ENCODE data around the gene MPST.
A peak's percentile ranks its signal among the peaks of the same experiment; 100 is the strongest.

MPST gene

GRCh38 chr22:36977947-36978660 lies 41.4 kb upstream of the MPST start:
- Histone ChIP-seq H3K27ac (ENCODE audit: extremely low read depth, low read depth, low read length) (no peak overlapping the region), H3K36me3 (ENCODE audit: control insufficient read depth in 2 of 2, insufficient read depth in 1 of 2, low read length in 2 of 2) (no peaks in the 10 kb centered on the region), H3K4me3 (ENCODE audit: low read depth, low read length) (peak overlapping the region; percentile 20; the same call in 1 of the 2 replicates), H3K4me1 (ENCODE audit: control insufficient read depth, insufficient read depth, low read length) (no peaks in the 10 kb centered on the region), H3K9me3 (ENCODE audit: control insufficient read depth, insufficient read depth, low read depth, low read length) (no peaks in the 10 kb centered on the region)
- ChIA-PET CTCF (interaction anchor here (0.6 to 10.3 kb wide), 49 partner anchors 8 to 1838 kb away, joined by 3 to 104 read pairs (median 4); no protein-coding TSS in a partner anchor), POLR2A (interaction anchor here (0.6 kb wide), 1 partner anchor 40 kb away, joined by 3 read pairs; no protein-coding TSS in a partner anchor)
- TF ChIP-seq ZBTB17 (tag by site-specific recombination; IDR thresholded peaks at IDR 0.05) (peak; percentile 89), ZNF600 (tag by site-specific recombination; IDR thresholded peaks at IDR 0.05) (no peak), ZNF707 (tag by site-specific recombination; IDR thresholded peaks at IDR 0.05) (no peak), ZNF398 (tag by site-specific recombination; IDR thresholded peaks at IDR 0.05) (no peak), INSM2 (tag by site-specific recombination; IDR thresholded peaks at IDR 0.05) (no peak), ZNF610 (tag by site-specific recombination; IDR thresholded peaks at IDR 0.05; ENCODE audit: borderline replicate concordance) (peak; percentile 98; the same call in 1 of the 2 replicates), TSHZ1 (tag by site-specific recombination; IDR thresholded peaks at IDR 0.05; ENCODE audit: borderline replicate concordance) (no peak), ZBTB21 (tag by site-specific recombination; IDR thresholded peaks at IDR 0.05) (0 out of 2 replicates have a peak, but pooled peaks have one; percentile 61), ZNF16 (tag by site-specific recombination; IDR thresholded peaks at IDR 0.05; ENCODE audit: low read depth) (no peak), SP7 (tag by site-specific recombination; IDR thresholded peaks at IDR 0.05) (peak; percentile 48), ZXDB (tag by site-specific recombination; IDR thresholded peaks at IDR 0.05) (peak; percentile 33; the same call in 1 of the 2 replicates), ZFP3 (tag by site-specific recombination; IDR thresholded peaks at IDR 0.05; ENCODE audit: low read depth) (no peak), ZSCAN18 (tag by site-specific recombination; IDR thresholded peaks at IDR 0.05) (no peak), ZNF629 (tag by site-specific recombination; IDR thresholded peaks at IDR 0.05) (peak; percentile 72), SP3 (tag by site-specific recombination; IDR thresholded peaks at IDR 0.05) (peak; percentile 74), ZNF223 (tag by site-specific recombination; IDR thresholded peaks at IDR 0.05) (no peak), ZNF654 (tag by site-specific recombination; IDR thresholded peaks at IDR 0.05; ENCODE audit: low read depth) (peak; percentile 92), HOXC10 (CRISPR knock-in tag; IDR thresholded peaks at IDR 0.05) (no peak), ZNF133 (tag by site-specific recombination; IDR thresholded peaks at IDR 0.05) (no peak), ZNF23 (tag by site-specific recombination; IDR thresholded peaks at IDR 0.05; ENCODE audit: borderline replicate concordance) (no peak)
- TF ChIP-seq, protein P1, sequence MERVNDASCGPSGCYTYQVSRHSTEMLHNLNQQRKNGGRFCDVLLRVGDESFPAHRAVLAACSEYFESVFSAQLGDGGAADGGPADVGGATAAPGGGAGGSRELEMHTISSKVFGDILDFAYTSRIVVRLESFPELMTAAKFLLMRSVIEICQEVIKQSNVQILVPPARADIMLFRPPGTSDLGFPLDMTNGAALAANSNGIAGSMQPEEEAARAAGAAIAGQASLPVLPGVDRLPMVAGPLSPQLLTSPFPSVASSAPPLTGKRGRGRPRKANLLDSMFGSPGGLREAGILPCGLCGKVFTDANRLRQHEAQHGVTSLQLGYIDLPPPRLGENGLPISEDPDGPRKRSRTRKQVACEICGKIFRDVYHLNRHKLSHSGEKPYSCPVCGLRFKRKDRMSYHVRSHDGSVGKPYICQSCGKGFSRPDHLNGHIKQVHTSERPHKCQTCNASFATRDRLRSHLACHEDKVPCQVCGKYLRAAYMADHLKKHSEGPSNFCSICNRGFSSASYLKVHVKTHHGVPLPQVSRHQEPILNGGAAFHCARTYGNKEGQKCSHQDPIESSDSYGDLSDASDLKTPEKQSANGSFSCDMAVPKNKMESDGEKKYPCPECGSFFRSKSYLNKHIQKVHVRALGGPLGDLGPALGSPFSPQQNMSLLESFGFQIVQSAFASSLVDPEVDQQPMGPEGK (tag by site-specific recombination; IDR thresholded peaks at IDR 0.05), result peak; percentile 43; the same call in 1 of the 2 replicates
- TF ChIP-seq, protein P2, sequence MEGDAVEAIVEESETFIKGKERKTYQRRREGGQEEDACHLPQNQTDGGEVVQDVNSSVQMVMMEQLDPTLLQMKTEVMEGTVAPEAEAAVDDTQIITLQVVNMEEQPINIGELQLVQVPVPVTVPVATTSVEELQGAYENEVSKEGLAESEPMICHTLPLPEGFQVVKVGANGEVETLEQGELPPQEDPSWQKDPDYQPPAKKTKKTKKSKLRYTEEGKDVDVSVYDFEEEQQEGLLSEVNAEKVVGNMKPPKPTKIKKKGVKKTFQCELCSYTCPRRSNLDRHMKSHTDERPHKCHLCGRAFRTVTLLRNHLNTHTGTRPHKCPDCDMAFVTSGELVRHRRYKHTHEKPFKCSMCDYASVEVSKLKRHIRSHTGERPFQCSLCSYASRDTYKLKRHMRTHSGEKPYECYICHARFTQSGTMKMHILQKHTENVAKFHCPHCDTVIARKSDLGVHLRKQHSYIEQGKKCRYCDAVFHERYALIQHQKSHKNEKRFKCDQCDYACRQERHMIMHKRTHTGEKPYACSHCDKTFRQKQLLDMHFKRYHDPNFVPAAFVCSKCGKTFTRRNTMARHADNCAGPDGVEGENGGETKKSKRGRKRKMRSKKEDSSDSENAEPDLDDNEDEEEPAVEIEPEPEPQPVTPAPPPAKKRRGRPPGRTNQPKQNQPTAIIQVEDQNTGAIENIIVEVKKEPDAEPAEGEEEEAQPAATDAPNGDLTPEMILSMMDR (tag by site-specific recombination; IDR thresholded peaks at IDR 0.05), result peak; percentile 91
